ENCODE measurements around the gene CDH23.

The CDH23 gene

DNA sequence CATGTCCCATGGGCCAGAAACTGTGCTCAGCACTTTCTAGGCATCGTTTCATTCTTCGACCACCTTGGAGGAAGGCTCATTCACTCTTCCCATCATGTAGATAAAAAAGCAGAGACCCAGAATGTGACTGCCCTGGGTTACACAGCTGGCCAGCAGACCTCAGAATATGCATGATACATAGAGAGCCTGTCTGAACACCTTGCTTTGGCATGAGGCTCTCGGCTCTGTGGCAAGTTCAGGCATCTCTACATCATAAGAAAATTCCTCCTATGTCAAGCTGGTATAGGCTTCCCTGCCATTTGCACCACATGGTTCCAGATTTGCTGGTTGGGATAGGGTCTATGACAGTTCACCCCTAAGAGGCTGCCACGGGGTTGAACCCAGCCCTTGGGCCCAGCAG lies 134.1 kb downstream of the CDH23 start:
- no peaks in the 10 kb centered on the region for H3K36me3 ChIP-seq (ENCODE audit: control insufficient read depth, low read length)
- H3F3A ChIP-seq (ENCODE audit: control insufficient read depth, insufficient read depth) = no peaks in the 10 kb centered on the region
- H3K9me2 ChIP-seq (replicated peaks; ENCODE audit: control insufficient read depth, low read length) = no peaks in the 10 kb centered on the region
- H3K79me2 ChIP-seq (ENCODE audit: control insufficient read depth, low read length) = no peaks in the 10 kb centered on the region
- no peak overlapping the region for H3K4me3 ChIP-seq (ENCODE audit: low read length)
- TF ChIP-seq EZH2phosphoT487 (IDR thresholded peaks at IDR 0.05; ENCODE audit: borderline replicate concordance, low read length) = no peak
- TF ChIP-seq, protein P1, sequence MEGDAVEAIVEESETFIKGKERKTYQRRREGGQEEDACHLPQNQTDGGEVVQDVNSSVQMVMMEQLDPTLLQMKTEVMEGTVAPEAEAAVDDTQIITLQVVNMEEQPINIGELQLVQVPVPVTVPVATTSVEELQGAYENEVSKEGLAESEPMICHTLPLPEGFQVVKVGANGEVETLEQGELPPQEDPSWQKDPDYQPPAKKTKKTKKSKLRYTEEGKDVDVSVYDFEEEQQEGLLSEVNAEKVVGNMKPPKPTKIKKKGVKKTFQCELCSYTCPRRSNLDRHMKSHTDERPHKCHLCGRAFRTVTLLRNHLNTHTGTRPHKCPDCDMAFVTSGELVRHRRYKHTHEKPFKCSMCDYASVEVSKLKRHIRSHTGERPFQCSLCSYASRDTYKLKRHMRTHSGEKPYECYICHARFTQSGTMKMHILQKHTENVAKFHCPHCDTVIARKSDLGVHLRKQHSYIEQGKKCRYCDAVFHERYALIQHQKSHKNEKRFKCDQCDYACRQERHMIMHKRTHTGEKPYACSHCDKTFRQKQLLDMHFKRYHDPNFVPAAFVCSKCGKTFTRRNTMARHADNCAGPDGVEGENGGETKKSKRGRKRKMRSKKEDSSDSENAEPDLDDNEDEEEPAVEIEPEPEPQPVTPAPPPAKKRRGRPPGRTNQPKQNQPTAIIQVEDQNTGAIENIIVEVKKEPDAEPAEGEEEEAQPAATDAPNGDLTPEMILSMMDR (IDR thresholded peaks at IDR 0.05; ENCODE audit: low read depth, low read length, poor library complexity, severe bottlenecking) = no peak
- peaks cover 7% of the 10 kb centered on the region for H3K4me1 ChIP-seq (ENCODE audit: control insufficient read depth, low read length)
- H3K9me3 ChIP-seq (ENCODE audit: control insufficient read depth, insufficient read depth, low read length) = no peaks in the 10 kb centered on the region
- H3K4me2 ChIP-seq (ENCODE audit: low read length) = no peak overlapping the region
- no peak overlapping the region for H3K27ac ChIP-seq (ENCODE audit: low read depth, low read length)
- no peaks in the 10 kb centered on the region for H4K20me1 ChIP-seq (ENCODE audit: control insufficient read depth, insufficient read depth, low read depth, low read length)
- H3K27me3 ChIP-seq (ENCODE audit: control insufficient read depth, low read length) = peaks cover 3% of the 10 kb centered on the region; the same call in 1 of the 2 replicates

GRCh38 chr10:71531485-71532446 lies 135.0 kb downstream of the CDH23 start:
- H3K36me3 ChIP-seq (ENCODE audit: control insufficient read depth, low read length) = no peaks in the 10 kb centered on the region
- no peak overlapping the region for H3K27ac ChIP-seq (ENCODE audit: low read depth, low read length)
- no peaks in the 10 kb centered on the region for H4K20me1 ChIP-seq (ENCODE audit: control insufficient read depth, insufficient read depth, low read depth, low read length)
- no peaks in the 10 kb centered on the region for H3K79me2 ChIP-seq (ENCODE audit: control insufficient read depth, low read length)
- H3K4me2 ChIP-seq (ENCODE audit: low read length) = no peak overlapping the region
- H3F3A ChIP-seq (ENCODE audit: control insufficient read depth, insufficient read depth) = no peaks in the 10 kb centered on the region
- H3K9me2 ChIP-seq (replicated peaks; ENCODE audit: control insufficient read depth, low read length) = no peaks in the 10 kb centered on the region
- H3K27me3 ChIP-seq (ENCODE audit: control insufficient read depth, low read length) = no peaks in the 10 kb centered on the region
- no peak overlapping the region for H3K4me3 ChIP-seq (ENCODE audit: low read length)
- peaks cover 7% of the 10 kb centered on the region for H3K4me1 ChIP-seq (ENCODE audit: control insufficient read depth, low read length)
- no peaks in the 10 kb centered on the region for H3K9me3 ChIP-seq (ENCODE audit: control insufficient read depth, insufficient read depth, low read length)
- no peak for TF ChIP-seq EZH2phosphoT487 (IDR thresholded peaks at IDR 0.05; ENCODE audit: borderline replicate concordance, low read length)
- TF ChIP-seq, protein P1 (IDR thresholded peaks at IDR 0.05; ENCODE audit: low read depth, low read length, poor library complexity, severe bottlenecking) = no peak

DNA sequence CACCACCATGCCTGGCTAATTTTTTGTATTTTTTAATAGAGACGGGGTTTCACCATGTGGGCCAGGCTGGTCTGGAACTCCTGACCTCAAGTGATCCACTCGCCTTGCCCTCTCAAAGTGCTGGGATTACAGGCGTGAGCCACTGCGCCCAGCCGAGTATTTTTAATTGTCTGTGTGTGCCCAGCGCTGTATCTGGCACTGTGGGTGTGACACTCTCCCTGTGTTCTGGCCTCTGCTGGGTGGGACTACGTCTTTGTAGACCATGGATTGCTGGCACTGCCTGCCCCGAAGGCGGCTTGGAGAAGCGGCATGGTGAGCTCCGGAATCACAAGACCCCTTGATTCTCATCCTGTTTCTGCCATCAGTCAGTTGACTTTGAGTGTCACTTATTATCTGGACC lies 136.2 kb downstream of the CDH23 start:
- TF ChIP-seq, protein P1 (IDR thresholded peaks at IDR 0.05; ENCODE audit: low read depth, low read length, poor library complexity, severe bottlenecking) = no peak
- TF ChIP-seq EZH2phosphoT487 (IDR thresholded peaks at IDR 0.05; ENCODE audit: borderline replicate concordance, low read length) = no peak
- Histone ChIP-seq H3K9me3 (ENCODE audit: control insufficient read depth, insufficient read depth, low read length) (no peaks in the 10 kb centered on the region), H3F3A (ENCODE audit: control insufficient read depth, insufficient read depth) (no peaks in the 10 kb centered on the region), H3K4me1 (ENCODE audit: control insufficient read depth, low read length) (peaks cover 7% of the 10 kb centered on the region), H3K4me3 (ENCODE audit: low read length) (no peak overlapping the region), H3K4me2 (ENCODE audit: low read length) (no peak overlapping the region), H3K27me3 (ENCODE audit: control insufficient read depth, low read length) (no peaks in the 10 kb centered on the region), H4K20me1 (ENCODE audit: control insufficient read depth, insufficient read depth, low read depth, low read length) (no peaks in the 10 kb centered on the region), H3K79me2 (ENCODE audit: control insufficient read depth, low read length) (no peaks in the 10 kb centered on the region), H3K36me3 (ENCODE audit: control insufficient read depth, low read length) (no peaks in the 10 kb centered on the region), H3K27ac (ENCODE audit: low read depth, low read length) (no peak overlapping the region), H3K9me2 (replicated peaks; ENCODE audit: control insufficient read depth, low read length) (no peaks in the 10 kb centered on the region)
